Body of pancreas (tissue), 4 donors: ENCODE results near the gene RNF17.
"Not testable (repeated sequence)": the region's sequence is repeated elsewhere in the genome, so short reads cannot be mapped to it uniquely, and the experiment has no call there.

Experiments used
- CTCF ChIP-seq, 7 experiments: fragments of 450-650 bp in 4 of 7; fragments of 200-600 bp in 3 of 7; sonication (generic) in 3 of 7; IDR thresholded peaks; one replicate each; pipeline ENCODE4 v1.5.1; 2016 to 2019; ENCODE audit warnings: antibody characterized with exemption in 7 of 7
- POLR2A ChIP-seq, 3 donors: fragments of 450-650 bp; IDR thresholded peaks; one replicate each; pipeline ENCODE4 v1.6.1; 2016; ENCODE audit warnings: antibody characterized with exemption in 3 of 3, mild to moderate bottlenecking in 2 of 3

- TF ChIP-seq CTCF, POLR2A (IDR thresholded peaks at IDR 0.05): not testable (repeated sequence)
These were observed 59.2 kb downstream of the RNF17 start for GRCh38 chr13:24823122-24823710.
